ENCODE measurements around the gene VWA1.

Gene VWA1

DNA sequence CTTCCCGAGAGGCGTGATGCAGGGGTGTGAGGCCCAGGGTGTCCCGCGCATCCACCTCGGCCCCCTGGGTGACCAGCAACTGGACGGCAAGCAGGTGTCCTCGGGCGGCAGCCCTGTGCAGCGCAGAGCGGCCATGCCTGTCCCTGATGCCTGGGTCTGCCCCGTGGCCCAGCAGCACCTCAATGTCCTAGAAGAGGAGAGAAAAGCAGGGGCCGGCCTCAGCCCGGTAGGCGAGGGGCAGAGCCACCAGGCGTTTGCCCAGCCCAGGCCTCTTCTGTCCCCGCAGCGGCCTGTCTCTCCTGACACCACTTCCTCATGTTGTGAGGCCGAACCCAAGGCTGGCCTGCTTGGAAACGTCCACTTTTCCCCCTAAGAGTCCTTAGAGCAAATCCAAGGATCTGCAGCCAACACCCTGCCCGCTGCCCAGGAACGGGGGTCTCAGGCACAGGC is 16.1 kb upstream of the VWA1 start:
- Histone ChIP-seq H3K27ac (ENCODE audit: poor library complexity, severe bottlenecking) (peak overlapping the region; percentile 75), H3K4me3 (ENCODE audit: severe bottlenecking) (no peak overlapping the region), H3K9me3 (ENCODE audit: severe bottlenecking) (no peaks in the 10 kb centered on the region), H3K27me3 (ENCODE audit: insufficient read depth, poor library complexity, severe bottlenecking) (no peaks in the 10 kb centered on the region), H3K36me3 (ENCODE audit: low read depth) (no peaks in the 10 kb centered on the region), H3K4me1 (ENCODE audit: insufficient read depth, poor library complexity, severe bottlenecking) (peaks cover 25% of the 10 kb centered on the region)
- TF ChIP-seq, protein P1, sequence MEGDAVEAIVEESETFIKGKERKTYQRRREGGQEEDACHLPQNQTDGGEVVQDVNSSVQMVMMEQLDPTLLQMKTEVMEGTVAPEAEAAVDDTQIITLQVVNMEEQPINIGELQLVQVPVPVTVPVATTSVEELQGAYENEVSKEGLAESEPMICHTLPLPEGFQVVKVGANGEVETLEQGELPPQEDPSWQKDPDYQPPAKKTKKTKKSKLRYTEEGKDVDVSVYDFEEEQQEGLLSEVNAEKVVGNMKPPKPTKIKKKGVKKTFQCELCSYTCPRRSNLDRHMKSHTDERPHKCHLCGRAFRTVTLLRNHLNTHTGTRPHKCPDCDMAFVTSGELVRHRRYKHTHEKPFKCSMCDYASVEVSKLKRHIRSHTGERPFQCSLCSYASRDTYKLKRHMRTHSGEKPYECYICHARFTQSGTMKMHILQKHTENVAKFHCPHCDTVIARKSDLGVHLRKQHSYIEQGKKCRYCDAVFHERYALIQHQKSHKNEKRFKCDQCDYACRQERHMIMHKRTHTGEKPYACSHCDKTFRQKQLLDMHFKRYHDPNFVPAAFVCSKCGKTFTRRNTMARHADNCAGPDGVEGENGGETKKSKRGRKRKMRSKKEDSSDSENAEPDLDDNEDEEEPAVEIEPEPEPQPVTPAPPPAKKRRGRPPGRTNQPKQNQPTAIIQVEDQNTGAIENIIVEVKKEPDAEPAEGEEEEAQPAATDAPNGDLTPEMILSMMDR (IDR thresholded peaks at IDR 0.05; ENCODE audit: poor library complexity, severe bottlenecking) = no peak
- ATAC-seq (ENCODE audit: low read depth) = no peak
- no peak for DNase-seq (ENCODE audit: low spot score)

DNA sequence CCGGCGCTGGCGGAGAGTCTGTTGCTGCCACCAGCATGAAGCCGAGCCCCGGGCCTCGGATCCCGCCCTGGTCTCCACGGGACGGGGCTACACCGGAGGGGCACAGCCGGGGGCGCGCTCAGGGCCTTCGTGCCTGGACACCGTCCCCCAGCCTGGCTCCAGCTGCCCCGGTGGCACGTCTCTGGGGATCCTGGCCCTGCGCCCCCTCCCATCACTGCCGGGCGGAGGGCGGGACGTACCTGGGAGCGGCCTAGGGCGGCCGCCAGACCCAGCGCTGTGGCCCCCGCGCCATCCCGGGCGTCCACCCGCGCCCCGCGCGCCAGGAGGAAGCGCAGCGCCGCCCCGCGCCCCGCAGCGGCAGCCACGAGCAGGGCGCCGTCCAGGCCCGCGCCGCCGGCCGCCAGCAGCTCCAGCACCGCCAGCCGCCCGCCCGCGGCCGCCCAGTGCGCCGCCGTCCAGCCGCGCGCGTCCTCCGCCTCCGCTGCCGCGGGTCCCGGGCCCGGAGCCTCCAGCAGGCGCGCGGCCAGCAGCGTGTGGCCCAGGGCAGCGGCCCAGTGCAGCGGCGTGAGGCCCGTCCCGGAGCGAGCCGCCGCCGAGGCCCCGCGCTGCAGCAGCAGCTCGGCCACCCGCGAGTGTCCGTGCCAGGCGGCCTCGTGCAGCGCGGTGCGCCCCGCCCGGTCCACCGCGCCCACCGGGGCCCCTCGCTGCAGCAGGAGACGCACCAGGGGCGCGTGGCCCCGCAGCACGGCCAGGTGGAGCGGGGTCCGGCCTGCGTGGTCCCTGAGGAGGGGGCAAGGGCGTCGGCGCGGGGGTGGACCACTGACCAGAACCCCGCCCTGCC is 15.5 kb upstream of the VWA1 start:
- H3K27ac ChIP-seq (ENCODE audit: poor library complexity, severe bottlenecking) = peak overlapping the region; percentile 75
- ATAC-seq (ENCODE audit: low read depth) (no peak), DNase-seq (ENCODE audit: low spot score) (no peak)

DNA sequence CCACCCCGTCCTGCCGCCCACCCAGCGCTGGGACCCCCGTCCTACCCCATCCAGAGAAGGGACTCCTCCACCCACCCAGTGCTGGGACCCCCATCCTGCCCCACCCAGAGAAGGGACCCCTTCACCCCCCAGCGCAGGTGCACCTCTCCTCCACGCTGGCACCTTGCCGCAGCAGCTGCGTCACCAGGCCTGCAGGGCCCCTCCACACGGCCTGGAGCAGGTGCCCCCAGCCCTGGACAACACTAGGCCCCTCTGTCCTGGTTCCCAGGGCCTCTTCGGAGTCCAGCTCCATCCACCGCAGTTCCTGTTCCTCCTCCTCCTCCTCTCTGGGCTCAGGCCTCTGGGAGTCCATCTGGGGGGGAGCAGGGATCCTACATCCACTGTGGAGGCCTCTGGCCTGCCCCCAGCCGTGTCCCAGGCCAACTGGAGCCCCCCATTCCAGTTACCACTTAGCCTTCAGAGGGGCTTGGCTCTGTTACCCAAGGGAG is 14.8 kb upstream of the VWA1 start:
- H3K4me1 ChIP-seq (ENCODE audit: insufficient read depth, poor library complexity, severe bottlenecking) = peaks cover 25% of the 10 kb centered on the region

More for the DNA sequence above, 15.5 kb upstream of the VWA1 start:
- no peaks in the 10 kb centered on the region for H3K9me3 ChIP-seq (ENCODE audit: severe bottlenecking)
- no peaks in the 10 kb centered on the region for H3K27me3 ChIP-seq (ENCODE audit: insufficient read depth, poor library complexity, severe bottlenecking)
- H3K36me3 ChIP-seq (ENCODE audit: low read depth) = no peaks in the 10 kb centered on the region
- peak overlapping the region; percentile 24 for H3K4me3 ChIP-seq (ENCODE audit: severe bottlenecking)
- TF ChIP-seq, protein P1 (IDR thresholded peaks at IDR 0.05; ENCODE audit: poor library complexity, severe bottlenecking) = no peak
- H3K4me1 ChIP-seq (ENCODE audit: insufficient read depth, poor library complexity, severe bottlenecking) = peaks cover 25% of the 10 kb centered on the region

GRCh38 chr1:1421147-1421906 is 14.2 kb upstream of the VWA1 start, which contains the start of gene ANKRD65:
ANKRD65 (minus strand) TSS chr1:1421276; CDS start chr1:1421005, 271 bp downstream.
- no peaks in the 10 kb centered on the region for H3K27me3 ChIP-seq (ENCODE audit: insufficient read depth, poor library complexity, severe bottlenecking)
- no peaks in the 10 kb centered on the region for H3K36me3 ChIP-seq (ENCODE audit: low read depth)
- H3K9me3 ChIP-seq (ENCODE audit: severe bottlenecking) = no peaks in the 10 kb centered on the region
- H3K4me1 ChIP-seq (ENCODE audit: insufficient read depth, poor library complexity, severe bottlenecking) = peaks cover 25% of the 10 kb centered on the region
- peak; percentile 79 for DNase-seq (ENCODE audit: low spot score)
- H3K27ac ChIP-seq (ENCODE audit: poor library complexity, severe bottlenecking) = peak within 1 kb of the TSS; percentile 75
- TF ChIP-seq, protein P1 (IDR thresholded peaks at IDR 0.05; ENCODE audit: poor library complexity, severe bottlenecking) = no peak
- H3K4me3 ChIP-seq (ENCODE audit: severe bottlenecking) = peak within 1 kb of the TSS; percentile 24
- peak; percentile 64 for ATAC-seq (ENCODE audit: low read depth)

More for the DNA sequence above, 14.8 kb upstream of the VWA1 start:
- H3K9me3 ChIP-seq (ENCODE audit: severe bottlenecking) = no peaks in the 10 kb centered on the region
- H3K4me3 ChIP-seq (ENCODE audit: severe bottlenecking) = no peak overlapping the region
- DNase-seq (ENCODE audit: low spot score) (no peak), ATAC-seq (ENCODE audit: low read depth) (no peak; the same call in 2 of the 3 replicates)
- H3K27ac ChIP-seq (ENCODE audit: poor library complexity, severe bottlenecking) = peak overlapping the region; percentile 75
- TF ChIP-seq, protein P1 (IDR thresholded peaks at IDR 0.05; ENCODE audit: poor library complexity, severe bottlenecking) = no peak
- H3K27me3 ChIP-seq (ENCODE audit: insufficient read depth, poor library complexity, severe bottlenecking) = no peaks in the 10 kb centered on the region
- H3K36me3 ChIP-seq (ENCODE audit: low read depth) = no peaks in the 10 kb centered on the region

Data from RWPE2 (cell line).